Measurements from ENCODE around the gene SMAD3.

DNA sequence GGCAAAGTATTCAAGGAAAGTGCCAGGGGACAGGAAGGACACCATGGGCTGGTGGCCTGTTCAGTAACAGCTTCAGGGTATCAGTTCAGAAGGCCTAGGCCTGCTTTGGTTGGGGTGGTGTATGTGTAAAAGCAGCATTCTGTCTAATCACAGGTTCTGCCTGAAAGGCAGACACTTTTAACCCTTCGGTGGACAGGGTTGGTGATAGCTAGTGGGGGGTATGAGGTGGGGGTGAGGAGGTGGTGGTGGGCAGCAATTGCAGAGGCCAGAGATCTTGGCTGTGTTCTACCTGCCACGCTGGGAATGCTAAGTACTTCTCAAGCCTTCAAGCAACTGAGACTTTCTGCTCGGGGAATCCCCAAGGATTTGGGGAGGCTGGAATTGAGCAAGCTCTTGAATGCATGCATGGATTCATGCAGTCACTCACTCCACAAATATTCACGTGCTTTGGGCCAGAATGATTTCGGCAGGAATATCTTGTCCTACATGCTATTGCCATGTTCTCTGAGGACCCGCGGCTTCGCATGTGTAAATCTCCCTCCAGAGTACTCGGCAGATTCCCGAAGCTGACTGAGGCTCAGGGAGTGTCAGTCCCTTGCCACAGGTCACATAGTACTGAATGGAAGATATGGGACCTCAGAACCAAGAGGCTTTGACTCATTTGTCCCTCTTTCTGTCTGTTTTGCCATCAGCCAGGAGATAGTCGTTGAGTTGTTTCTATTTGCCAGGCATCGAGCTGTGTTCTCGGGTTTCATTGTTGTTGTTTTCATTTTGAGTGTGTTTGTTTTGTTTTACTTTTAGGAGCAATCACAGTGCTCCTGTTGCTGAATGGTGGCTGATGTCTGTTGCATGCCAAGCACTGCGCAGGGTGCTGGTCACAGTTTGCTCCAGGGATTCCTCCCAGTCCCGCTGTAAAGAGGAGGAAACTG lies 65.5 kb downstream of the SMAD3 start:
- TF ChIP-seq POLR2AphosphoS5 (IDR thresholded peaks at IDR 0.05; ENCODE audit: low read depth, low read length) (no peak), ZNF274 (IDR thresholded peaks at IDR 0.05; ENCODE audit: low read depth, low read length) (no peak), CEBPB (IDR thresholded peaks at IDR 0.05; ENCODE audit: low read depth) (no peak), EZH2 (IDR thresholded peaks at IDR 0.05) (no peak), EGR1 (IDR thresholded peaks at IDR 0.05; ENCODE audit: low read depth) (no peak), CBX3 (IDR thresholded peaks at IDR 0.05; ENCODE audit: low read depth) (no peak), RAD21 (IDR thresholded peaks at IDR 0.05; ENCODE audit: low read depth) (no peak), FOSL1 (IDR thresholded peaks at IDR 0.05; ENCODE audit: low read depth) (no peak), POLR2A (IDR thresholded peaks at IDR 0.05; ENCODE audit: borderline replicate concordance, extremely low read depth, insufficient read depth, insufficient read length) (no peak)
- TF ChIP-seq, protein P1, sequence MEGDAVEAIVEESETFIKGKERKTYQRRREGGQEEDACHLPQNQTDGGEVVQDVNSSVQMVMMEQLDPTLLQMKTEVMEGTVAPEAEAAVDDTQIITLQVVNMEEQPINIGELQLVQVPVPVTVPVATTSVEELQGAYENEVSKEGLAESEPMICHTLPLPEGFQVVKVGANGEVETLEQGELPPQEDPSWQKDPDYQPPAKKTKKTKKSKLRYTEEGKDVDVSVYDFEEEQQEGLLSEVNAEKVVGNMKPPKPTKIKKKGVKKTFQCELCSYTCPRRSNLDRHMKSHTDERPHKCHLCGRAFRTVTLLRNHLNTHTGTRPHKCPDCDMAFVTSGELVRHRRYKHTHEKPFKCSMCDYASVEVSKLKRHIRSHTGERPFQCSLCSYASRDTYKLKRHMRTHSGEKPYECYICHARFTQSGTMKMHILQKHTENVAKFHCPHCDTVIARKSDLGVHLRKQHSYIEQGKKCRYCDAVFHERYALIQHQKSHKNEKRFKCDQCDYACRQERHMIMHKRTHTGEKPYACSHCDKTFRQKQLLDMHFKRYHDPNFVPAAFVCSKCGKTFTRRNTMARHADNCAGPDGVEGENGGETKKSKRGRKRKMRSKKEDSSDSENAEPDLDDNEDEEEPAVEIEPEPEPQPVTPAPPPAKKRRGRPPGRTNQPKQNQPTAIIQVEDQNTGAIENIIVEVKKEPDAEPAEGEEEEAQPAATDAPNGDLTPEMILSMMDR (IDR thresholded peaks at IDR 0.05 in 2 of 3, conservative IDR thresholded peaks at IDR 0.05 in 1 of 3; ENCODE audit: borderline replicate concordance in 1 of 3, insufficient read depth in 1 of 3, low read depth in 2 of 3, low read length in 2 of 3) = no peak
- TF ChIP-seq, protein P2, sequence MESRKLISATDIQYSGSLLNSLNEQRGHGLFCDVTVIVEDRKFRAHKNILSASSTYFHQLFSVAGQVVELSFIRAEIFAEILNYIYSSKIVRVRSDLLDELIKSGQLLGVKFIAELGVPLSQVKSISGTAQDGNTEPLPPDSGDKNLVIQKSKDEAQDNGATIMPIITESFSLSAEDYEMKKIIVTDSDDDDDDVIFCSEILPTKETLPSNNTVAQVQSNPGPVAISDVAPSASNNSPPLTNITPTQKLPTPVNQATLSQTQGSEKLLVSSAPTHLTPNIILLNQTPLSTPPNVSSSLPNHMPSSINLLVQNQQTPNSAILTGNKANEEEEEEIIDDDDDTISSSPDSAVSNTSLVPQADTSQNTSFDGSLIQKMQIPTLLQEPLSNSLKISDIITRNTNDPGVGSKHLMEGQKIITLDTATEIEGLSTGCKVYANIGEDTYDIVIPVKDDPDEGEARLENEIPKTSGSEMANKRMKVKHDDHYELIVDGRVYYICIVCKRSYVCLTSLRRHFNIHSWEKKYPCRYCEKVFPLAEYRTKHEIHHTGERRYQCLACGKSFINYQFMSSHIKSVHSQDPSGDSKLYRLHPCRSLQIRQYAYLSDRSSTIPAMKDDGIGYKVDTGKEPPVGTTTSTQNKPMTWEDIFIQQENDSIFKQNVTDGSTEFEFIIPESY (IDR thresholded peaks at IDR 0.05; ENCODE audit: extremely low read depth, insufficient replicate concordance, low read length) = no peak
- TF ChIP-seq, protein P3, sequence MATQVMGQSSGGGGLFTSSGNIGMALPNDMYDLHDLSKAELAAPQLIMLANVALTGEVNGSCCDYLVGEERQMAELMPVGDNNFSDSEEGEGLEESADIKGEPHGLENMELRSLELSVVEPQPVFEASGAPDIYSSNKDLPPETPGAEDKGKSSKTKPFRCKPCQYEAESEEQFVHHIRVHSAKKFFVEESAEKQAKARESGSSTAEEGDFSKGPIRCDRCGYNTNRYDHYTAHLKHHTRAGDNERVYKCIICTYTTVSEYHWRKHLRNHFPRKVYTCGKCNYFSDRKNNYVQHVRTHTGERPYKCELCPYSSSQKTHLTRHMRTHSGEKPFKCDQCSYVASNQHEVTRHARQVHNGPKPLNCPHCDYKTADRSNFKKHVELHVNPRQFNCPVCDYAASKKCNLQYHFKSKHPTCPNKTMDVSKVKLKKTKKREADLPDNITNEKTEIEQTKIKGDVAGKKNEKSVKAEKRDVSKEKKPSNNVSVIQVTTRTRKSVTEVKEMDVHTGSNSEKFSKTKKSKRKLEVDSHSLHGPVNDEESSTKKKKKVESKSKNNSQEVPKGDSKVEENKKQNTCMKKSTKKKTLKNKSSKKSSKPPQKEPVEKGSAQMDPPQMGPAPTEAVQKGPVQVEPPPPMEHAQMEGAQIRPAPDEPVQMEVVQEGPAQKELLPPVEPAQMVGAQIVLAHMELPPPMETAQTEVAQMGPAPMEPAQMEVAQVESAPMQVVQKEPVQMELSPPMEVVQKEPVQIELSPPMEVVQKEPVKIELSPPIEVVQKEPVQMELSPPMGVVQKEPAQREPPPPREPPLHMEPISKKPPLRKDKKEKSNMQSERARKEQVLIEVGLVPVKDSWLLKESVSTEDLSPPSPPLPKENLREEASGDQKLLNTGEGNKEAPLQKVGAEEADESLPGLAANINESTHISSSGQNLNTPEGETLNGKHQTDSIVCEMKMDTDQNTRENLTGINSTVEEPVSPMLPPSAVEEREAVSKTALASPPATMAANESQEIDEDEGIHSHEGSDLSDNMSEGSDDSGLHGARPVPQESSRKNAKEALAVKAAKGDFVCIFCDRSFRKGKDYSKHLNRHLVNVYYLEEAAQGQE (IDR thresholded peaks at IDR 0.05; ENCODE audit: low read depth) = no peak
